ENCODE results near the gene RELA.
"Not testable (repeated sequence)": the region's sequence is repeated elsewhere in the genome, so short reads cannot be mapped to it uniquely, and the experiment has no call there.

The RELA gene

DNA sequence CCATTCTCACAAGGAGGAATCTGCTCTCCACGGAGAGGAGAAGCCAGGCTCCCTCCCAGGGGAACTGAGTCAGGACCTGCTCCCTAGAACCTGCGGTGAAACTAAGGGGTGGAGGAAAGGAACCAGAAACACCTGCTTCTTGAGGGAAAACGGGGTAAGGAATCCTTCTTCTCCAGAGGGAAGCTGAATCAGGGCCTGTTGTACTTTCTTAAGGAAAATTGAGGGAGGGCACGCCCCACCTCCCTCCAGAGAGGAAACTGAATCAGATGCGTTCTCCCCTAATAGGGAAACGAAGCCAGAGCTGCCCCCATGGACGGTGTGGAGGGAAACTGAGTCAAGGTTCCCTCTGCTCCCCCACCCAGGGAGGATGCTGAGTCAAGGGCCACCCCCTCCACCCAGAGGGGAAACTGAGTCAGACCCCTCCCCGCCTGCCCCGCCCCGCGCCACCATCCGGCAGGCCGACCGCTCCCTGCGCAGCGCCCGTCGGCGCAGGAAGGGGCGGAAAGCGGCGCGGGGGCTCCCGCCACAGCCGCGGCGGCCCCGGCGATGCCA, 393 bp downstream of the RELA start:
- TF ChIP-seq, protein P1, sequence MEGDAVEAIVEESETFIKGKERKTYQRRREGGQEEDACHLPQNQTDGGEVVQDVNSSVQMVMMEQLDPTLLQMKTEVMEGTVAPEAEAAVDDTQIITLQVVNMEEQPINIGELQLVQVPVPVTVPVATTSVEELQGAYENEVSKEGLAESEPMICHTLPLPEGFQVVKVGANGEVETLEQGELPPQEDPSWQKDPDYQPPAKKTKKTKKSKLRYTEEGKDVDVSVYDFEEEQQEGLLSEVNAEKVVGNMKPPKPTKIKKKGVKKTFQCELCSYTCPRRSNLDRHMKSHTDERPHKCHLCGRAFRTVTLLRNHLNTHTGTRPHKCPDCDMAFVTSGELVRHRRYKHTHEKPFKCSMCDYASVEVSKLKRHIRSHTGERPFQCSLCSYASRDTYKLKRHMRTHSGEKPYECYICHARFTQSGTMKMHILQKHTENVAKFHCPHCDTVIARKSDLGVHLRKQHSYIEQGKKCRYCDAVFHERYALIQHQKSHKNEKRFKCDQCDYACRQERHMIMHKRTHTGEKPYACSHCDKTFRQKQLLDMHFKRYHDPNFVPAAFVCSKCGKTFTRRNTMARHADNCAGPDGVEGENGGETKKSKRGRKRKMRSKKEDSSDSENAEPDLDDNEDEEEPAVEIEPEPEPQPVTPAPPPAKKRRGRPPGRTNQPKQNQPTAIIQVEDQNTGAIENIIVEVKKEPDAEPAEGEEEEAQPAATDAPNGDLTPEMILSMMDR (IDR thresholded peaks at IDR 0.05; ENCODE audit: insufficient read depth, missing control alignments), result no peak
- FAIRE-seq, result no peak
- no peak for DNase-seq (ENCODE audit: insufficient read length, low spot score)

DNA sequence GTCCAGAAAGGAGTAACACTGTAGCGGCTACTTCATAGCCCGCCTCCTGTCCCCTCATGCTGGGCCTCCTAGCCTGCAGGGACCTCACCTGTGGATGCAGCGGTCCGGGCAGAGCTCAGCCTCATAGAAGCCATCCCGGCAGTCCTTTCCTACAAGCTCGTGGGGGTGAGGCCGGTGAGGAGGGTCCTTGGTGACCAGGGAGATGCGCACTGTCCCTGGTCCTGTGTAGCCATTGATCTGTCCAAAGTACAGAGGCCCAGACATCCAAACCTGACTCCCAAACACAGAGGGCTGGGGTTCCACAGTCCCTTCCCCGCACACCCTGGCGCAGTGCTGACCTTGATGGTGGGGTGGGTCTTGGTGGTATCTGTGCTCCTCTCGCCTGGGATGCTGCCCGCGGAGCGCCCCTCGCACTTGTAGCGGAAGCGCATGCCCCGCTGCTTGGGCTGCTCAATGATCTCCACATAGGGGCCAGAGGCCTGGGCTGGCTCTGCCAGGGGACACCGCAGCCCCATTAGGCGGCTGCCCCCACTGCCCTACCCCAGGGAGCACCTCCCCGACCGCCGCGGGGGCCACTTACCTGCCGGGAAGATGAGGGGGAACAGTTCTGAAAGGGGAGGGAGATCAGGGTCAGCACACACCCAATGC, 993 bp downstream of the RELA start:
- FAIRE-seq (no peak), DNase-seq (ENCODE audit: insufficient read length, low spot score) (no peak)
- TF ChIP-seq, protein P1 (IDR thresholded peaks at IDR 0.05; ENCODE audit: insufficient read depth, missing control alignments), result no peak

DNA sequence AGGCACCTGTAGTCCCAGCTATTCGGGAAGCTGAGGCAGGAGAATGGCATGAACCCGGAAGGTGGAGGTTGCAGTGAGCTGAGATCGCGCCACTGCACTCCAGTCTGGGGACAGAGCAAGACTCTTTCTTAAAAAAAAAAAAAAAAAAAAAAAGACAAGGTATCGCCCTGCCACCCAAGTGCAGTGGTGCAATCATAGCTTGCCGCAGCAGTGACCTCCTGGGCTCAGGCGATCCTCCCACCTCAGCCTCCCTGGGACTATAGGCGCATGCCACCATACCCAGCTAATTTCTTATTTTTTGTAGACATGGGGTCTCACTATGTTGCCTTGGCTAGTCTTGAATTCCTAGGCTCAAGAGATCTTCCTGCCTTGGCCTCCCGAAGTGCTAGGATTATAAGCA, 1.8 kb downstream of the RELA start:
- DNase-seq (ENCODE audit: insufficient read length, low spot score); FAIRE-seq: not testable (repeated sequence)

DNA sequence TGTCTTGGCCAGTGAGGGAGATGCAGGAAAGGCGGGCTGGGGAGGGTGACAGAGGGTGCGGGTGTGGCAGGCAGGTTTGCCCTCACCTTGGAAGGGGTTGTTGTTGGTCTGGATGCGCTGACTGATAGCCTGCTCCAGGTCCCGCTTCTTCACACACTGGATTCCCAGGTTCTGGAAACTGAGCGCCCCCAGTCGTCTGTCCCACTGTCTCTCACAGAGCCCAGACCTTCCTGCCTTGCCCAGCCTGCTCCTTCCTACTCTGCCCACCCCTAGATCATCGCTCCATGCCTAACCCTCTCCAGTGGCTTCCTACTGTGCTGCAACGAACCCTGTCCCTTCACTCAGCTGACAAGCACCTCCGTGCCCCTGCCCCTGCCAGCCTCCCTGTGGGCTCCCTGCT, 2.7 kb downstream of the RELA start:
- FAIRE-seq (no peak), DNase-seq (ENCODE audit: insufficient read length, low spot score) (no peak)
- TF ChIP-seq, protein P1 (IDR thresholded peaks at IDR 0.05; ENCODE audit: insufficient read depth, missing control alignments), result no peak

DNA sequence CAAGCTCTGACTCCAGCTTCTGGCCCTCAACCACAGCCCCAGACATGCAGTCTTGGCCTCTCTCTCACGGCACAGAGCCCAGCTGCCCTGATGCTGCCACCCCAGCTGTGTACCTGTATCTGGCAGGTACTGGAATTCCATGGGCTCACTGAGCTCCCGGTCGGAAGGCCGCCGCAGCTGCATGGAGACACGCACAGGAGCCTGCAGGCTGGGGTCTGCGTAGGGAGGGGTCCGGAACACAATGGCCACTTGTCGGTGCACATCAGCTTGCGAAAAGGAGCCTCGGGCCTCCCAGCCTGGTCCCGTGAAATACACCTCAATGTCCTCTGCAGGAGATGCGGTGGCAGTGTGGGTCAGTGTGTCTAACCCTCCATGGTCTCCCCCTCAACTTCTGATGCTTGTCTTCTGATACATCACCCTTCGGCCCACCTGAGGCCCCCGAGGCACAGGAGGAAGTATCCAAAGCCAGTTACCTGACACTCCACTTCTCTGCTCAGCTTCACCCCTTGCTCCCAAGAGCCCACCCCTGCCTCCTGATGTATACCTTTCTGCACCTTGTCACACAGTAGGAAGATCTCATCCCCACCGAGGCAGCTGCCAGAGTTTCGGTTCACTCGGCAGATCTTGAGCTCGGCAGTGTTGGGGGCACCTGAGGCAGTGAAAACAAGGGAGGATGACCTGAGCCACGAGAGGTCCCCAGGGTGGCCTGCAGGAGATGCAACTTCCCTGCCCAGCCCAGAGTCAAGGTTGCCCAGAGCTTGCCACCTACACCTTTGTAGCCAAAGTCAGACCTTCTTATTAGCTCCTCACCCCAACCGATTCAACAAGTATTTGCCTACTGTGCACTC, 4.3 kb downstream of the RELA start:
- FAIRE-seq (no peak), DNase-seq (ENCODE audit: insufficient read length, low spot score) (no peak)
- TF ChIP-seq, protein P1 (IDR thresholded peaks at IDR 0.05; ENCODE audit: insufficient read depth, missing control alignments), result no peak

DNA sequence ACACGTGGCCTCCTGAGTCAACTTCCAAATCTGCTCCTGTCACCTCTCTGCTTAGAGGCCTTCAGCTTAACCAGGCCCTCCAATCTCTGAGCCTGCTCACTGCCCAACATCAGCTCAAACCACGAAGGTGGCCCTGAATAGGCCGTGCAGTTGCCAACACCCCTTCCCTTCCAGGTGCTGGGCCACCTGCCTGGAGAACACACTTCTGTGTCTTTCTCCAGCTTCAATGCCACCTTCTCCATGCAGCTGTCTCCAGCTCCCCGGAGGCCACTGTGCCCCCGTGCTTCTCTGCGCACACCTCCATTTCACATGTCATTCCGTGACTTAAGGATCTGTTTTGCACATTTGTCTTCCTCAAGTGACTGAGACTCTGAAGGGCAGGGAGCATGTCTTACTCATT, 5.3 kb downstream of the RELA start:
- DNase-seq (ENCODE audit: insufficient read length, low spot score) (no peak), FAIRE-seq (no peak)
- TF ChIP-seq, protein P1 (IDR thresholded peaks at IDR 0.05; ENCODE audit: insufficient read depth, missing control alignments), result no peak

DNA sequence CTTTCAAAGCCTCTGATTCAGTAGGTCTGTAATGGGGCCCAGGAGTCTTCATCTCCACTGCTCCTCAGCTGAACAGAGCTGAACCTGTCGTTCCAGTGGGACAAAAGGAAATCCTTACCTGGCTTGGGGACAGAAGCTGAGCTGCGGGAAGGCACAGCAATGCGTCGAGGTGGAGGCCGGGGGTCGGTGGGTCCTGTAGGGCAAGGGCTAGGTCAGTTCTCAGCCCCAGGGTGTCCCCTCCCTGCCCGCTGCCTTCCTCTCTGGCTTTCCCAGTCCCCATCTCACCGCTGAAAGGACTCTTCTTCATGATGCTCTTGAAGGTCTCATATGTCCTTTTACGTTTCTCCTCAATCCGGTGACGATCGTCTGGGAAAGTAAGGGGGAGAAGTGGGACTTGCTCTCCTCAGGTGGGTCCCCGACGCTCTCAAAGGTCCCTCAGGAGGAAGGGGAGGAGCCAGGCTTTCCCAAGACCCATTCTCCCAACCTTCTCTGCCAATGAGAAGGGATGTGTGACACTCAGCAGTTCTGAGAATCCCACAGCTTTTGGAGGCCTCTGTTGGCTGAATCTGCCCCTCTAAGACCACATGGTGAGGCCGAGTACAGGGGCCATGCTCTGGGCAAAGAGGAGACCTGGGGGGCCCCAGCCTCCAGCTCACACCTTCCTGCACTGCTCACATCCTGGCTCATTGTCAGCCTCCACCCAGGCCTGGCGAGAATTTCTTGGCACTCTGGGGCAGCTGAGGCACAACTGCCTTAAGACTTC, 7.0 kb downstream of the RELA start:
- DNase-seq (ENCODE audit: insufficient read length, low spot score) (no peak), FAIRE-seq (no peak)
- TF ChIP-seq, protein P1 (IDR thresholded peaks at IDR 0.05; ENCODE audit: insufficient read depth, missing control alignments), result no peak

Measured in D721Med (cell line).